ENCODE measurements around the gene LANCL2.

DNA sequence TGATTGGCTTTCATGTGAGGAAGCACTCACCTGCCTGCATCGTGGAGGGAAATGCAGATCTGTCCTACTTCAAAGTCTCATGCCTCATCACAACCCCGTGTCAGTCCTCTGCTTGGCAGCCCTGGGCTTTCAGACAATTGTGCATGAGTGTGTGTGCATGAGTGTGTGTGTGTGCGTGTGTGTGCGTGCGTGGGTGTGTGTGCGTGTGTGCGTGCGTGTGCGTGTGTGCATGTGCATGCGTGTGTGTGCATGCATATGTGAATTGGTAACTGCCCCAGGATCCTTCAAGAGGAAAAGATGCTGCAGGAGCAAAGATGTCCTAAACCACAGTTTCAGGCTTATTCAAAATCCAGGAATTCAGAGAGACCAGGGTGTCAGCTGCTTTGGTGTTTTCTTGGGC, 71.3 kb downstream of the LANCL2 start:
- no peak for TF ChIP-seq CTCF (IDR thresholded peaks at IDR 0.05)
- no peak for TF ChIP-seq EZH2 (IDR thresholded peaks at IDR 0.05)
- TF ChIP-seq EZH2phosphoT487 (IDR thresholded peaks at IDR 0.05) = no peak

All from neural progenitor cell (in vitro differentiated cells).